ENCODE data around the gene LONRF2.

The LONRF2 gene

DNA sequence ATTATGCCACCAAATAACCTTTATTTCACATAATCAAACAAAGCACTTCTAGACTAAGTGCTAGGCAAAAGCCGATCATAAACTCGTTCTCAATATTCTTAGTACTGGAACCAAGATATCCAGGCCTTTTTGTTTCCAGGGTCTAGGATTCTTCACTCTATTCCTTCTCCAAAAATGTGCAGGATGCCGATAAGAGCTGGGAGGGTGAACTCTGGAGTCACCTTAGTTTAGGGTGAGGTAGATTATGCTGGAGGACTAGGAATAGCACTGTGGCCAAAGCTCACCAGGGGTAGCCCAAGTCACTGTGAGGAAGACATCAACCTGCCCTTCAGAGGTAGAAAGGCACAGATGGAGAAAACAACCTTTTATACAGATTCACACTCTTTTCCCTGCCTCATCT is 37.3 kb downstream of the LONRF2 start:
- CTCF ChIA-PET, result no interaction called here
- POLR2A ChIA-PET (ENCODE audit: low non-redundant PET), result no interaction called here
- no peak overlapping the region for H3K27ac ChIP-seq
- TF ChIP-seq, protein P1, sequence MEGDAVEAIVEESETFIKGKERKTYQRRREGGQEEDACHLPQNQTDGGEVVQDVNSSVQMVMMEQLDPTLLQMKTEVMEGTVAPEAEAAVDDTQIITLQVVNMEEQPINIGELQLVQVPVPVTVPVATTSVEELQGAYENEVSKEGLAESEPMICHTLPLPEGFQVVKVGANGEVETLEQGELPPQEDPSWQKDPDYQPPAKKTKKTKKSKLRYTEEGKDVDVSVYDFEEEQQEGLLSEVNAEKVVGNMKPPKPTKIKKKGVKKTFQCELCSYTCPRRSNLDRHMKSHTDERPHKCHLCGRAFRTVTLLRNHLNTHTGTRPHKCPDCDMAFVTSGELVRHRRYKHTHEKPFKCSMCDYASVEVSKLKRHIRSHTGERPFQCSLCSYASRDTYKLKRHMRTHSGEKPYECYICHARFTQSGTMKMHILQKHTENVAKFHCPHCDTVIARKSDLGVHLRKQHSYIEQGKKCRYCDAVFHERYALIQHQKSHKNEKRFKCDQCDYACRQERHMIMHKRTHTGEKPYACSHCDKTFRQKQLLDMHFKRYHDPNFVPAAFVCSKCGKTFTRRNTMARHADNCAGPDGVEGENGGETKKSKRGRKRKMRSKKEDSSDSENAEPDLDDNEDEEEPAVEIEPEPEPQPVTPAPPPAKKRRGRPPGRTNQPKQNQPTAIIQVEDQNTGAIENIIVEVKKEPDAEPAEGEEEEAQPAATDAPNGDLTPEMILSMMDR (conservative IDR thresholded peaks at IDR 0.05; ENCODE audit: low read depth), result no peak
- DNase-seq (ENCODE audit: low spot score), result no peak

DNA sequence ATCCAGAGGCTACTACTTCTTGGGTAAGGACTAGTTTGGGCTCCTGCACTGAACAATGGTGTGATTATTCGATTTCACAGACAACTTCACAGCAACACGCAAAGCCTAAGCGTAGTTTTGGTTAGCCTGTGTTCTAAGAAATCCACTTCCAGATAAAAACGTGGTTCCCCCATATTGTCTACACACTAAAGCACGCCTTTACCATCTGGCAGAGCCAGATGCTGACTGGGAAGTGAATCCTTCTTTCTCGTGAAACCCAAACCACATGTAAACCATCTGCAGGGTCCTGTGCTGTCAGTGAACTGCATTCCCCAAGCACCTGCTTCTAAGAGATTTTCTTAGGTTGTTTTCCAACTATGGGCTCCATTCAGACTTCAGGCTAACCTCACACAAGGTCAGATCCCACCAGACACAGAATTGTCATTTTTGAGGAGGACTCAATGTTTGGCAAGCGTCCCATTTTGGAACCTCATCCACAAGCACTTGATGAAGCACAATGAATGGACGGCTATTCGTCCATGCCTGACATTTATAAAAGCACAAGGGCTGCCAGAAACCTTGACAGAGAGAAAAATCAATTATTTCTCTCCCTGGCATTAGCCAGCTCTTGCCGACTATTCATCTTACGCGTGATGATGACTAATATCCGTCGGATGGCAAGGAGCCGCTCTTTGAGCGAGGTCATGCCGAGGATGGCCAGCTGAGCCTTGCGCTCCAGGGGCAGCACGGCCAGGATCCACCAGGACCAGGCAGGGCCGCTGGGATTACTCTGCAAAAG is 38.4 kb downstream of the LONRF2 start:
- TF ChIP-seq, protein P1 (conservative IDR thresholded peaks at IDR 0.05; ENCODE audit: low read depth), result no peak
- no peak for DNase-seq (ENCODE audit: low spot score)
- POLR2A ChIA-PET (ENCODE audit: low non-redundant PET), result no interaction called here
- CTCF ChIA-PET, result no interaction called here
- H3K27ac ChIP-seq, result no peak overlapping the region

DNA sequence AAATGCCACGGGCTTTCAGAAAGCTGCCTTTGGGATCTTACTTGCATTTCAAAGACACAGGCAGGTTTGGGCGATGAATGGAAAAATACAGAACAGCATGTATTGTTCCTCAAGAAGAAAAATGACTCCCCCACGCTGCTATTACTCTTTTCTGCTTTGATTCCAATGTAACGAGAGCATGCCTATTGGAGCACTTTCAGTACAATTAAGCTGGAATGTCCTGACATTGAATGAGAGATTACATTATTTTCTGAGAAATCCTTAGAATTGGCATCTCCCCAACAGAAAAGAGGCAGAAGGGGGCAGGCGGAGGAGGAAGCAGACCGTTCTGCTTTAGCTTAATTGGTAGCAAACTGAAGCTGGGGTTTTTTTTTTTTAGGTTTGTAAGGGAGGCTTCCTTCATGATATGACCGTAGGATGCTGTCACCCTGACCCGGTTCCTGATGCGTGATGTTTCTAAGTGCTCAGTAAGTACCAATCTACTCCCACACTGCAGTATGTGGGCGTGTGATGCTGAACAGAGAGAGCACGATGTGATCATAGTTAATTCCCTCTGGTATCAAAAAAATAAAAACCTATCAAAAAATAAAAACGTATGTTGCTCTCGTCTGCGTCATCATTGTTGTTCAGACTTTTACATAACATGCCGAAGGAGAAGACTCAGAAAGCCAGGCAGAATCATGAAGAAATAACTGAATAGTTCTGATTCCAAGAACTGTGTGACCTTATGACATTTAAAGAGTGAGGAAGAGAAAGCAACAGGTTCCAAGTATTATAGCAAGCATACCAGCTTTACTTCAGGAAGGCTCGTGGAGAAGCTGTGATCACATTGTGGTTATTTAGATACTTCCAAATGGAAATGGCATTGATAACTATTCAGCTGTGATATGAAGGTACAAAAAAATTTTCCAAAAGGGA is 40.5 kb downstream of the LONRF2 start:
- ChIA-PET POLR2A (ENCODE audit: low non-redundant PET) (no interaction called here), CTCF (no interaction called here)
- TF ChIP-seq, protein P1 (conservative IDR thresholded peaks at IDR 0.05; ENCODE audit: low read depth), result no peak
- DNase-seq (ENCODE audit: low spot score), result no peak
- no peak overlapping the region for H3K27ac ChIP-seq

DNA sequence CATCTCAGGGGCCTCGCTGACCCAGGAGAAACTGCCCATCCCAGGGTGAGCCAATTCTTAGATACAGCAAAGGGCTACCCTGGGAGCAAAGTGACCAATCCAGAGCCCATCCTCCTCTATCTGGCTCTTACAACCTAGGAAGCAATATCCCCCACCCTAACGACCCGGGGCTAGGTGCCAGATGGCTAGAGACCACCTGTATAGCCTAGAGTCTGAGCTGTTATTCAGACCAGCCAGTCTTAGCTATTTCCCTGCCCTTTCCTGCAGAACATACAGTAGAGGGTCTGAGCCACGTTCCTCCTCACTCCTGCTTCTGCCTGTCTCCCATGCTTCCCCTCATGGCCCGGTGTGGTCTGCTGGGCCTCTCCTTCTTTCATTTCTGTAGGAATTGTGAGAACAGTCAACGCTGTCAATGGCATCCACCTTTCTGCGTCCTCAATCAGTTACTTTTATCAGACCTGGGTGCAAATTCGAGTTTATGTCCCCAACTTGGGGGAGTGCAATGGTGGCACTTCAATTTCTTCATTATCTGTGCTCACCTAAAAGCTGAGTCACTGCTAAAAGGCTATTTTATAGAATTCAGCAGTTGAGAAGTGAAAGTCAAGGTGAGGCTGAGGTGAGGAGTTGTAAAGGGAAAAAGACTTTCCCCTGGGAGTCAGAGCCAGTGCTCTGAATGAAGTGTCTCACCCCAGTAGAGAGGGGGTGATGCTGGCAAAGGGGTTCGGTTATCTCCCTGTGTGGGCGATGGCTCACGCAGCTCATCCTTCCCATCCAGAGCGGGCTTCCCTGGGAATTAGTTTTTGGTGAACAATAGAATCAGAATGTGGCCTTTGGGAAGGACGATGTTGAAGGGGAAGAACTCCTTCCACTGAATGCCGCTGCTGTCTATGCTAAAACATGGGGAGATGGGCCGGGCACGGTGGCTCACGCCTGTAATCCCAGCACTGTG is 42.4 kb downstream of the LONRF2 start:
- POLR2A ChIA-PET (ENCODE audit: low non-redundant PET), result no interaction called here
- DNase-seq (ENCODE audit: low spot score), result no peak
- CTCF ChIA-PET, result no interaction called here
- no peak overlapping the region for H3K27ac ChIP-seq
- TF ChIP-seq, protein P1 (conservative IDR thresholded peaks at IDR 0.05; ENCODE audit: low read depth), result no peak

DNA sequence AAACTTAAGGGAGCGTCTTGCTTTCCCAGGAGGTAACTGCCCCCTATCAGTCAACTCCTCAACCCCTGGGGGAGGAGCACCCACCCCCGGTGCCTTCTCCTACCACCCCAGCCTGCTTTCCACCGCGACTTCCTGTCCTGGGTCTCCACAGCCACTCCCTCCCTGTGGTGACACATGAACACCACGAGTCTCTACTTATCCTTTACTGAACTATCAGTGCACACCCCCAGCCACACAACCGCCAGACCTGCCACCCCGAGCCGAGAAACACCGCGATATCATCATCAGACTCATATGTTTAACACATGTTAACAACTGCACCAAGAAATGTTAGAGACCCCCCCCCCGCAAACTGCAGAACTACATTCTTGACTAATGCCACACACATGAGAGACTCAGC is 43.3 kb downstream of the LONRF2 start:
- ChIA-PET POLR2A (ENCODE audit: low non-redundant PET) (no interaction called here), CTCF (no interaction called here)
- DNase-seq (ENCODE audit: low spot score), result no peak
- no peak overlapping the region for H3K27ac ChIP-seq
- TF ChIP-seq, protein P1 (conservative IDR thresholded peaks at IDR 0.05; ENCODE audit: low read depth), result no peak

DNA sequence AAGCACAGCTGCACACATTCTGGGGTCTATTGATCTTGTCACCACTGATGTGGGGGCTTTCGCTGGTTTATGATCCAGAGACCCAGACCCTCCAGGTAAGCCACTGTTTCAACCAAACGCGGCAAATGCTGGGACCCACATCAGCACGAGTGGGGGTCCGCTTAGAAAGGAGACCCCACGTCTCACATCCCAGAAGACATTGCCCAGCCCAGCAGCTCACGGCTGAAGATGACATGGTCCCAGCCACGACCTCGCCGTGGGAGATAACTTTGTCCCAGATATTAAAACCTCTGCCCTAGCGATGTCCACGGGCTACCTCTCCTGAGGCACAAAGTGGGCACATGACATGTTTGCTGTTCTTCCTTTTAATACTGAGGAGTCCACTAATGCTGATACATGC is 43.8 kb downstream of the LONRF2 start:
- ChIA-PET POLR2A (ENCODE audit: low non-redundant PET) (no interaction called here), CTCF (interaction anchor here (0.7 kb wide), 1 partner anchor 1101 kb away, joined by 3 read pairs; no protein-coding TSS in a partner anchor)
- H3K27ac ChIP-seq, result no peak overlapping the region
- DNase-seq (ENCODE audit: low spot score), result no peak
- TF ChIP-seq, protein P1 (conservative IDR thresholded peaks at IDR 0.05; ENCODE audit: low read depth), result no peak
